ENCODE measurements around the gene MLLT10. TPM values are rescaled to one million over a fixed set of nuclear protein-coding genes. Genes with fewer than 3 reads are reported as not detected.

Gene MLLT10
- total and polyA plus RNA-seq, 2 of the 8 experiments (the other 6 are each of a cell fraction or from before 2014, with no cell fraction given) = 53.1 to 62.1 TPM

GRCh38 chr10:21687266-21688008, 153.4 kb downstream of the MLLT10 start:
- H3K14ac ChIP-seq (ENCODE audit: insufficient read length) = no peak overlapping the region
- CTCF ChIA-PET (ENCODE audit: partially characterized antibody) = interaction anchor here (0.5 to 1.0 kb wide), 3 partner anchors 13 to 147 kb away, joined by 3 to 4 read pairs (median 4); no protein-coding TSS in a partner anchor
- POLR2A ChIA-PET (ENCODE audit: partially characterized antibody) = interaction anchor here (0.6 kb wide), 1 partner anchor 106 kb away, joined by 3 read pairs; no protein-coding TSS in a partner anchor
- peaks cover 0 to 18% of the 10 kb centered on the region in 2 experiments; a peak in 2 of 4 replicates for H3K79me2 ChIP-seq (ENCODE audit: control insufficient read depth in 1 of 2, insufficient read depth in 2 of 2, low read length in 2 of 2)
- H2BK20ac ChIP-seq (ENCODE audit: low read length) = no peak overlapping the region
- H3K4me2 ChIP-seq (ENCODE audit: insufficient read depth in 1 of 2, low read depth in 2 of 2, low read length in 2 of 2) = no peak overlapping the region
- H4K20me1 ChIP-seq (replicated peaks in 1 of 2; ENCODE audit: control insufficient read depth in 1 of 2, insufficient read depth in 2 of 2, low read length in 2 of 2) = peaks cover 0 to 1% of the 10 kb centered on the region in 2 experiments
- H3K4ac ChIP-seq (replicated peaks; ENCODE audit: insufficient read length, low read depth, low read length) = no peak overlapping the region
- no peak overlapping the region for H4K91ac ChIP-seq (replicated peaks; ENCODE audit: insufficient read length, low read length)
- H2BK5ac ChIP-seq (ENCODE audit: low read depth, low read length) = no peak overlapping the region
- no peaks in the 10 kb centered on the region for H3K23me2 ChIP-seq (ENCODE audit: low read depth, low read length)
- H3K4me3 ChIP-seq (ENCODE audit: extremely low read depth in 1 of 4, insufficient read depth in 2 of 4, low read depth in 3 of 4, low read length in 4 of 4) = no peak overlapping the region
- H3K56ac ChIP-seq (replicated peaks; ENCODE audit: insufficient read length, low read depth, low read length) = no peak overlapping the region
- H3K9ac ChIP-seq (replicated peaks in 1 of 4; ENCODE audit: extremely low read depth in 1 of 4, low read depth in 3 of 4, low read length in 3 of 4) = no peak overlapping the region
- H4K5ac ChIP-seq (ENCODE audit: insufficient read length, low read depth, low read length) = no peak overlapping the region
- H3K79me1 ChIP-seq (ENCODE audit: low read depth, low read length) = peaks cover 3% of the 10 kb centered on the region; the same call in 1 of the 2 replicates
- H4K8ac ChIP-seq (ENCODE audit: extremely low read depth, insufficient read depth, low read length) = no peak overlapping the region
- no peak overlapping the region for H2BK15ac ChIP-seq (ENCODE audit: low read length)
- no peaks in the 10 kb centered on the region for H3K9me3 ChIP-seq (ENCODE audit: insufficient read depth in 2 of 2, low read depth in 1 of 2, low read length in 1 of 2)
- DNase-seq (ENCODE audit: low read depth in 1 of 2, low spot score in 2 of 2) (no peak), FAIRE-seq (no peak)
- no peak overlapping the region for H3K18ac ChIP-seq (ENCODE audit: extremely low read depth, low read length)
- peaks cover 0 to 5% (median 0%) of the 10 kb centered on the region in 4 experiments; a peak in 1 of 8 replicates for H3K36me3 ChIP-seq (ENCODE audit: control insufficient read depth in 2 of 4, insufficient read depth in 4 of 4, low read length in 3 of 4)
- no peak overlapping the region for H3K27ac ChIP-seq (ENCODE audit: low read depth, low read length)
- no peaks in the 10 kb centered on the region for H3K27me3 ChIP-seq (replicated peaks in 1 of 4; ENCODE audit: control insufficient read depth in 3 of 4, extremely low read depth in 1 of 4, insufficient read depth in 3 of 4, low read length in 3 of 4)
- H2BK120ac ChIP-seq (replicated peaks; ENCODE audit: low read depth, low read length) = no peak overlapping the region
- 86% methylated on average over 3 of the region's 3 CpGs; no CpG with 5 or more reads in 1 of the 2 experiments for whole genome bisulfite sequencing, 2 experiments (ENCODE audit: extremely low coverage in 1 of 2, insufficient coverage in 1 of 2, insufficient read length in 1 of 2, insufficient replicate concordance in 2 of 2, low coverage in 1 of 2, low lambda C conversion rate in 2 of 2, missing lambda C conversion rate in 1 of 2)
- no peak overlapping the region for H2BK12ac ChIP-seq (ENCODE audit: low read depth, low read length)
- H3K23ac ChIP-seq (ENCODE audit: insufficient read length) = no peak overlapping the region
- H3K4me1 ChIP-seq (replicated peaks in 1 of 4; ENCODE audit: control insufficient read depth in 3 of 4, insufficient read depth in 4 of 4, low read length in 3 of 4) = no peaks in the 10 kb centered on the region
- no peak overlapping the region for H2AFZ ChIP-seq (ENCODE audit: low read length)
- H2AK5ac ChIP-seq (ENCODE audit: low read depth, low read length) = no peak overlapping the region
- TF ChIP-seq ATF3 (IDR thresholded peaks at IDR 0.05; ENCODE audit: insufficient read depth, low read depth, low read length) (no peak), EGR1 (IDR thresholded peaks at IDR 0.05; ENCODE audit: borderline replicate concordance, low read depth, low read length) (no peak), EZH2 (IDR thresholded peaks at IDR 0.05; ENCODE audit: low read depth, low read length, severe bottlenecking) (no peak), BACH1 (IDR thresholded peaks at IDR 0.05; ENCODE audit: low read length) (no peak), POLR2A (IDR thresholded peaks at IDR 0.05; ENCODE audit: control extremely low read depth in 1 of 2, low read depth in 2 of 2, low read length in 2 of 2) (no peak), RFX5 (IDR thresholded peaks at IDR 0.05; ENCODE audit: borderline replicate concordance, low read depth, low read length) (no peak), CHD1 (IDR thresholded peaks at IDR 0.05; ENCODE audit: low read depth, low read length) (no peak), GTF2F1 (IDR thresholded peaks at IDR 0.05; ENCODE audit: borderline replicate concordance, low read depth, low read length) (no peak), CBX5 (IDR thresholded peaks at IDR 0.05; ENCODE audit: low read depth, low read length) (no peak), ASH2L (IDR thresholded peaks at IDR 0.05; ENCODE audit: low read length) (no peak), KDM4A (IDR thresholded peaks at IDR 0.05; ENCODE audit: low read depth, low read length, severe bottlenecking) (no peak), EP300 (IDR thresholded peaks at IDR 0.05; ENCODE audit: borderline replicate concordance in 1 of 2, low read depth in 2 of 2, low read length in 2 of 2) (no peak)
